HG03520 (cell line): ENCODE results near the gene L1CAM.

Experiments
- ATAC-seq: cut with Tn5 transposase; IDR thresholded peaks from one replicate; pipeline ENCODE4 v1.9.1; 2021; ENCODE audit warnings: mild to moderate bottlenecking, moderate library complexity; ENCODE audit not compliant: unreplicated experiment

The L1CAM gene

GRCh38 chrX:153903991-153904957, 18.3 kb upstream of the L1CAM start, which contains the start of gene AVPR2:
AVPR2 (plus strand) TSS chrX:153904673; CDS start chrX:153905146, 473 bp downstream.
- ATAC-seq: no peak

GRCh38 chrX:153903238-153903980, 17.4 kb upstream of the L1CAM start:
- no peak for ATAC-seq

GRCh38 chrX:153902385-153902784, 16.4 kb upstream of the L1CAM start:
- ATAC-seq: no peak

GRCh38 chrX:153901753-153902140, 15.8 kb upstream of the L1CAM start:
- no peak for ATAC-seq

GRCh38 chrX:153900831-153901752, 15.1 kb upstream of the L1CAM start:
- peak; percentile 70 for ATAC-seq

GRCh38 chrX:153897899-153898298, 11.9 kb upstream of the L1CAM start:
- no peak for ATAC-seq

GRCh38 chrX:153889123-153889522, 3.1 kb upstream of the L1CAM start:
- ATAC-seq: no peak

- ATAC-seq: no peak
Observed at GRCh38 chrX:153888344-153888743, 2.4 kb upstream of the L1CAM start.

GRCh38 chrX:153887385-153887784, 1.4 kb upstream of the L1CAM start:
- no peak for ATAC-seq

- ATAC-seq: no peak
Observed at GRCh38 chrX:153886915-153887314, 942 bp upstream of the L1CAM start.

GRCh38 chrX:153885208-153885787, 675 bp downstream of the L1CAM start:
- ATAC-seq: no peak

GRCh38 chrX:153884590-153884989, 1.4 kb downstream of the L1CAM start:
- ATAC-seq: no peak

- ATAC-seq: no peak
Observed at GRCh38 chrX:153884136-153884535, 1.8 kb downstream of the L1CAM start.

GRCh38 chrX:153883163-153883843, 2.7 kb downstream of the L1CAM start:
- no peak for ATAC-seq

- no peak for ATAC-seq
Observed at GRCh38 chrX:153882557-153882956, 3.4 kb downstream of the L1CAM start.

GRCh38 chrX:153882086-153882498, 3.9 kb downstream of the L1CAM start:
- no peak for ATAC-seq

- ATAC-seq: no peak
Observed at GRCh38 chrX:153881281-153881680, 4.7 kb downstream of the L1CAM start.

GRCh38 chrX:153880440-153880815, 5.5 kb downstream of the L1CAM start:
- ATAC-seq: no peak

GRCh38 chrX:153879741-153880439, 6.1 kb downstream of the L1CAM start:
- ATAC-seq: no peak
